Smooth muscle cell (in vitro differentiated cells): ENCODE measurements around the gene GPR132. TPM values are rescaled to one million over a fixed set of nuclear protein-coding genes. Genes with fewer than 3 reads are reported as not detected.

Experiments used
- DNase-seq: peaks from one replicate; lab custom pipeline; 2025; ENCODE audit not compliant: unreplicated experiment; lab: John Stamatoyannopoulos, UW
- H2AFZ ChIP-seq: fragments of 200-600 bp; sonication (generic); 2 replicates; pipeline ENCODE4 v1.6.0; 2016; ENCODE audit warnings: antibody characterized with exemption, low read depth, mild to moderate bottlenecking
- H3F3A ChIP-seq: fragments of 200-600 bp; sonication (generic); 2 replicates; pipeline ENCODE4 v1.6.0; 2017; ENCODE audit warnings: antibody characterized with exemption, low read depth
- H3K27ac ChIP-seq: fragments of 200-600 bp; sonication (generic); 2 replicates; pipeline ENCODE4 v1.5.1; 2016; ENCODE audit warnings: low read depth, mild to moderate bottlenecking
- H3K27me3 ChIP-seq: fragments of 200-600 bp; sonication (generic); 2 replicates; pipeline ENCODE4 v1.6.1; 2016; ENCODE audit warnings: low read depth, mild to moderate bottlenecking
- H3K36me3 ChIP-seq: fragments of 200-600 bp; sonication (generic); 2 replicates; pipeline ENCODE4 v1.5.1; 2016; ENCODE audit warnings: low read depth
- H3K4me1 ChIP-seq: fragments of 200-600 bp; sonication (generic); 2 replicates; pipeline ENCODE4 v1.5.1; 2016; ENCODE audit warnings: low read depth
- H3K4me2 ChIP-seq: fragments of 200-600 bp; sonication (generic); 2 replicates; pipeline ENCODE4 v1.6.0; 2016; ENCODE audit warnings: mild to moderate bottlenecking
- H3K4me3 ChIP-seq: fragments of 200-600 bp; sonication (generic); 2 replicates; pipeline ENCODE4 v1.5.1; 2016; ENCODE audit warnings: mild to moderate bottlenecking
- H3K79me2 ChIP-seq: fragments of 200-600 bp; sonication (generic); 2 replicates; pipeline ENCODE4 v1.6.0; 2016; ENCODE audit warnings: low read depth, mild to moderate bottlenecking
- H3K9ac ChIP-seq: fragments of 200-600 bp; sonication (generic); 2 replicates; pipeline ENCODE4 v1.6.0; 2016; ENCODE audit warnings: low read depth
- H3K9me3 ChIP-seq: fragments of 200-600 bp; sonication (generic); replicated peaks from 2 replicates; pipeline ENCODE4 v1.5.1; 2016; ENCODE audit warnings: low read depth
- H4K20me1 ChIP-seq: fragments of 200-600 bp; sonication (generic); 2 replicates; pipeline ENCODE4 v1.6.0; 2016; ENCODE audit warnings: low read depth
- WGBS: methylation state at CpG from one replicate; pipeline ENCODE4 v1.1.7; 2016; ENCODE audit warnings: low lambda C conversion rate; 5-methylcytosine and 5-hydroxymethylcytosine counted together
- polyA plus RNA-seq: library from polyadenylated mRNA; unstranded; fragments of >200 nt; fragmentation: Nextera tagmentation; extraction: Ambion mirVana; gene quantifications from 2 replicates; pipeline ENCODE4 v1.2.1, GENCODE V29; 2016
- total RNA-seq: library from RNA; depleted of rRNA; stranded (reverse); fragments of >200 nt; gene quantifications from 2 replicates; pipeline ENCODE4 v1.2.3, GENCODE V29; 2014
- TF ChIP-seq, protein P1 (sequence below): fragments of 200-600 bp; sonication (generic); IDR thresholded peaks from 2 replicates; pipeline ENCODE4 v1.5.1; 2017; ENCODE audit warnings: borderline replicate concordance, mild to moderate bottlenecking, antibody characterized with exemption; ENCODE audit not compliant: insufficient read depth, poor library complexity, severe bottlenecking

Gene GPR132
- total and polyA plus RNA-seq, 2 experiments from 2014 or later, result 0.18 to 0.62 TPM

DNA sequence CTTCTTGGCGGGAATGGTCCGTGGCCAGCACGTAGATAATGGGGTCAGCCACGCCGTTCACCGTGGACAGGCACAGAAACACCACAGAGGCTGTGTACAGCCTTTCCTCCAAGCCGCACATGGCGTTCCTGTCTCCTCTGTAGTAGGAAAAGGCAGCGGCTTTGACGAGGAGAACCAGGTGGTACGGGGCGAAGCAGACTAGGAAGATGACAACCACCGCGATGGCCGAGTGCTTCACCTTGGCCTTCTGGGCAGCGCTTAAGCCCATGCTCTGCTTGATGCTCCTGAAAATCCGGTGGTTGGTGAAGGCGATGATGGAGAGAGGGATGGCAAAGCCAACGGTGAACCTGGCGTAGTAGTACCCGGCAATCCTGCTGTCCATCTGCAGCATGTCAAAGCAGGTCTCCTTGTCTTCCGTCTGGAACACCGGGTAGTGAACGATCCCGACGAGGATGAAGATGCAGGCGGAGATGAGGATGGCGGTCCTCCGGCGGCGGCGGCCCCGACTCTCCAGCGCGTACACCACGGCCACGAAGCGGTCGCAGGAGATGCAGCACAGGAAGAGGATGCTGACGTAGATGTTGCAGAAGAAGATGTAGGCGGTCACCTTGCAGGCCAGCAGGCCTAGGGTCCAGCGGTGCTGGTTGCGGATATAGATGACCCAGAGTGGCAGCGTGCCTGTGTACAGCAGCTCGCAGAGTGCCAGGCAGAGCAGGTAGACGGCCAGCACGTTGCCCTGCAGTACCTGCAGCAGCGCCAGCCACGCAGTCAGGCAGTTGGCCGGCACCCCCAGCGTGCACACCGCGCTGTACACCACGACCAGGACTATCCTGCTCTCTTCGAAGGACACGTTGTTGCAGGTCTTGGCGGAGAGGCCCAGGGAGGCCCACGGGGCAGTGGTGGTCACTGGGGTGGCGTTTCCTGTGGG, 13.8 kb downstream of the GPR132 start:
- TF ChIP-seq, protein P1, sequence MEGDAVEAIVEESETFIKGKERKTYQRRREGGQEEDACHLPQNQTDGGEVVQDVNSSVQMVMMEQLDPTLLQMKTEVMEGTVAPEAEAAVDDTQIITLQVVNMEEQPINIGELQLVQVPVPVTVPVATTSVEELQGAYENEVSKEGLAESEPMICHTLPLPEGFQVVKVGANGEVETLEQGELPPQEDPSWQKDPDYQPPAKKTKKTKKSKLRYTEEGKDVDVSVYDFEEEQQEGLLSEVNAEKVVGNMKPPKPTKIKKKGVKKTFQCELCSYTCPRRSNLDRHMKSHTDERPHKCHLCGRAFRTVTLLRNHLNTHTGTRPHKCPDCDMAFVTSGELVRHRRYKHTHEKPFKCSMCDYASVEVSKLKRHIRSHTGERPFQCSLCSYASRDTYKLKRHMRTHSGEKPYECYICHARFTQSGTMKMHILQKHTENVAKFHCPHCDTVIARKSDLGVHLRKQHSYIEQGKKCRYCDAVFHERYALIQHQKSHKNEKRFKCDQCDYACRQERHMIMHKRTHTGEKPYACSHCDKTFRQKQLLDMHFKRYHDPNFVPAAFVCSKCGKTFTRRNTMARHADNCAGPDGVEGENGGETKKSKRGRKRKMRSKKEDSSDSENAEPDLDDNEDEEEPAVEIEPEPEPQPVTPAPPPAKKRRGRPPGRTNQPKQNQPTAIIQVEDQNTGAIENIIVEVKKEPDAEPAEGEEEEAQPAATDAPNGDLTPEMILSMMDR, result no peak
- Histone ChIP-seq H3K27ac (no peak overlapping the region), H3K79me2 (no peaks in the 10 kb centered on the region), H4K20me1 (no peaks in the 10 kb centered on the region), H3K4me3 (no peak overlapping the region), H2AFZ (no peak overlapping the region), H3K27me3 (no peaks in the 10 kb centered on the region), H3K4me2 (no peak overlapping the region), H3K9ac (no peak overlapping the region), H3K4me1 (no peaks in the 10 kb centered on the region), H3K9me3 (no peaks in the 10 kb centered on the region), H3F3A (no peaks in the 10 kb centered on the region), H3K36me3 (no peaks in the 10 kb centered on the region)
- DNase-seq, result no peak
- WGBS, result 95% methylated on average over 59 of the region's 59 CpGs

DNA sequence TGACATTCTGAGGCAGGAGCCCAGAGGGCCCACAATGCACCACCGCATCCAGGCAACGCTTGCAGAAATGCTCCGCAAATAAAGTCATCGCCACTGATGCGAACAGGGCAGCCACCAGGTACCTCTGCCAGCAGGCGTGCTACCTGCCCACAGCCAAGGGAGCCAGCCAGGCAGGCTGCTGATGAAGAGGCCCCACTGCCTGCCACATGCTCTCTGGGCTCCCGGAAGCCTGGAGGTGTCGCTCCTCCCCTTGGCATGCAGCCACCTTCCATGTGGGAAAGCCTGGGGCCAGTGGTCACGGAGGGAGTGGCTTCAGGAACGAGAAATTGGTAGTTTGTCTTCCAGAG, 14.7 kb downstream of the GPR132 start:
- Histone ChIP-seq H3F3A (no peaks in the 10 kb centered on the region), H4K20me1 (no peaks in the 10 kb centered on the region), H3K9me3 (no peaks in the 10 kb centered on the region), H3K27ac (no peak overlapping the region), H3K9ac (no peak overlapping the region), H3K4me1 (no peaks in the 10 kb centered on the region), H2AFZ (no peak overlapping the region), H3K4me3 (no peak overlapping the region), H3K4me2 (no peak overlapping the region), H3K36me3 (no peaks in the 10 kb centered on the region), H3K27me3 (no peaks in the 10 kb centered on the region), H3K79me2 (no peaks in the 10 kb centered on the region)
- TF ChIP-seq, protein P1, result no peak
- 89% methylated on average over 10 of the region's 10 CpGs for WGBS
- no peak for DNase-seq

DNA sequence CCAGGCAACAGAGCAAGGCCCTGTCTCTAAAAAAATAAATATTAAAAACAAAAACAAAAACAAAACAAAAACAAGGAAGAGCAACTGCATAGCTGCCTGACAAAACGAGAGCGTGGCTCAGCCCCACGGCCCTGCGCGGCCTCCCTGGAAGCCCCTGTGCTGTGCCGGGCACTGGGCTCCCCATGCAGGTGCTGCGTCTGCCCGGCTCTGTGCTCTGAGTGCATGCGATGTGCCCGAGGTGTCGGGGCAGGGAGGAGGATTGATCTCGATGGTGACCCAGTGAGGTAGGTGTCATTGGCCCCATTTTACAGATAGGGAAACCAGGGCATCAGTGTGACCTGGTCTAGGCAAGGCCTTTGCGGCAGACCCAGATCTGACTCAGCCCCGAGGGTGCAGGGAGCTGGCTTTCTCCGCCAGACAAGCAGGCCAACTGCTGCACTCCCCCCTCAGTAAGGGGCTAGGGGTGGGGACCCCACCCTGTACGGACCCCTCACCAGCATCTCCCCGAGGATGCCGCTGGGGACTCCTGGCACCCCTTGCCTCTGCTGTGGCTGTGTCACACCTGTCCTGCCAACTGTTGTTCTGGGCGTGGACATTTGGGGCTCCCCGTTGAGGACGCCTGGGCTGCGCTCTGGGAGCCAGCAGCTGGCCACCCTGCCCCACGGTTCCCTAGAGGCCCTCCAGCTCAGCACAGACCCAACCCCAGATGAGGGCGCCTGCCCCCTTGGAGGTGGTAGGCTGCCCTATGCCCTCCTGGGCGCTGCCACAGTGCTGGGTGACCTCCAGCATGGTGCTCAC, 15.3 kb downstream of the GPR132 start:
- Histone ChIP-seq H4K20me1 (no peaks in the 10 kb centered on the region), H3K79me2 (no peaks in the 10 kb centered on the region), H3K4me2 (no peak overlapping the region), H3K27me3 (no peaks in the 10 kb centered on the region), H3K27ac (no peak overlapping the region), H3K9me3 (no peaks in the 10 kb centered on the region), H3K4me1 (no peaks in the 10 kb centered on the region), H3K9ac (no peak overlapping the region), H3K4me3 (no peak overlapping the region), H3F3A (no peaks in the 10 kb centered on the region), H2AFZ (no peak overlapping the region), H3K36me3 (no peaks in the 10 kb centered on the region)
- WGBS, result 96% methylated on average over 25 of the region's 25 CpGs
- TF ChIP-seq, protein P1, result no peak
- DNase-seq, result no peak
